ENCODE data around the gene DYNC1I2.

- TF ChIP-seq CTCF (conservative IDR thresholded peaks at IDR 0.05; ENCODE audit: low read depth in 2 of 2) = no peak
- TF ChIP-seq EZH2 (IDR thresholded peaks at IDR 0.05; ENCODE audit: low read depth, unreplicated experiment) = no peak
- TF ChIP-seq REST (IDR thresholded peaks at IDR 0.05; ENCODE audit: unreplicated experiment) = no peak
- no peak for TF ChIP-seq JUNB (IDR thresholded peaks at IDR 0.05; ENCODE audit: unreplicated experiment)
- no peak for TF ChIP-seq POLR2AphosphoS5 (IDR thresholded peaks at IDR 0.05; ENCODE audit: low read depth)
- no peak for TF ChIP-seq EZH2phosphoT487 (IDR thresholded peaks at IDR 0.05; ENCODE audit: unreplicated experiment)
Measured at GRCh38 chr2:171794918-171795317, 107.6 kb downstream of the DYNC1I2 start.

All from GM23338 (cell line).